Activated T-helper 2 cell treated with anti-CD3 and anti-CD28 coated beads, Interferon-gamma antibody, Interleukin-2, Interleukin-4, amounts not matched to agents 10 μg/mL and 5 μg/mL and 100 μg/mL, durations not matched to agents 14 hours and 24 hours and 36 hours (primary cell): ENCODE data around the gene NID2. TPM values are rescaled to one million over a fixed set of nuclear protein-coding genes. Genes with fewer than 3 reads are reported as not detected.

Source experiments
- DNase-seq: peaks from one replicate; pipeline ENCODE4 v3.0.0; 2021; ENCODE audit warnings: low spot score
- H3K27ac Mint-ChIP-seq: one replicate; pipeline ENCODE4 v1.8.0; 2021; ENCODE audit warnings: mixed read lengths
- H3K27me3 Mint-ChIP-seq: one replicate; pipeline ENCODE4 v1.8.0; 2021; ENCODE audit warnings: low read depth, mixed read lengths
- H3K36me3 Mint-ChIP-seq: one replicate; pipeline ENCODE4 v1.8.0; 2021; ENCODE audit warnings: low read depth, mixed read lengths
- H3K4me1 Mint-ChIP-seq: one replicate; pipeline ENCODE4 v1.8.0; 2021; ENCODE audit warnings: low read depth, mixed read lengths
- H3K4me3 Mint-ChIP-seq: one replicate; pipeline ENCODE4 v1.8.0; 2021; ENCODE audit warnings: low read depth, mild to moderate bottlenecking, moderate library complexity, mixed read lengths
- H3K9me3 Mint-ChIP-seq: one replicate; pipeline ENCODE4 v1.8.0; 2021; ENCODE audit warnings: mixed read lengths
- intact Hi-C: fragments of 100-400 bp; cut with micrococcal nuclease; formaldehyde crosslinking; loops from one replicate; pipeline ENCODE4 v1.15.1; 2023
- total RNA-seq: library from RNA; stranded (reverse); gene quantifications from 2 replicates; pipeline ENCODE4 v1.2.3, GENCODE V29; 2022

Gene NID2
- total RNA-seq, 1 donor from 2014 or later: 0.37 TPM

GRCh38 chr14:52076334-52076733 lies 7.5 kb upstream of the NID2 start:
- intact Hi-C loops: loop anchor here (10.0 kb wide), 1 partner anchor 198 kb away; no protein-coding TSS in a partner anchor
- no peak overlapping the region for H3K4me3 Mint-ChIP-seq

GRCh38 chr14:52075371-52075770 lies 6.5 kb upstream of the NID2 start:
- no peaks in the 10 kb centered on the region for H3K9me3 Mint-ChIP-seq
- H3K27ac Mint-ChIP-seq: no peak overlapping the region
- H3K4me3 Mint-ChIP-seq: no peak overlapping the region
- H3K4me1 Mint-ChIP-seq: peaks cover 15% of the 10 kb centered on the region
- intact Hi-C loops: loop anchor here (10.0 kb wide), 1 partner anchor 199 kb away; no protein-coding TSS in a partner anchor
- no peaks in the 10 kb centered on the region for H3K36me3 Mint-ChIP-seq
- DNase-seq: no peak
- peaks cover 58% of the 10 kb centered on the region for H3K27me3 Mint-ChIP-seq

More at GRCh38 chr14:52076334-52076733, 7.5 kb upstream of the NID2 start:
- no peak for DNase-seq
- H3K27ac Mint-ChIP-seq: no peak overlapping the region
- H3K4me1 Mint-ChIP-seq: peaks cover 12% of the 10 kb centered on the region
- H3K36me3 Mint-ChIP-seq: no peaks in the 10 kb centered on the region
- H3K27me3 Mint-ChIP-seq: peaks cover 57% of the 10 kb centered on the region
- no peaks in the 10 kb centered on the region for H3K9me3 Mint-ChIP-seq

GRCh38 chr14:52073251-52073650 lies 4.4 kb upstream of the NID2 start:
- Mint-ChIP-seq H3K9me3 (no peaks in the 10 kb centered on the region), H3K27me3 (peaks cover 56% of the 10 kb centered on the region), H3K27ac (no peak overlapping the region), H3K36me3 (no peaks in the 10 kb centered on the region), H3K4me1 (peaks cover 24% of the 10 kb centered on the region), H3K4me3 (no peak overlapping the region)
- intact Hi-C loops: loop anchor here (10.0 kb wide), 1 partner anchor 202 kb away; no protein-coding TSS in a partner anchor
- no peak for DNase-seq

- H3K27me3 Mint-ChIP-seq: peaks cover 59% of the 10 kb centered on the region
- intact Hi-C loops: loop anchor here (10.0 kb wide), 1 partner anchor 202 kb away; no protein-coding TSS in a partner anchor
Measured at GRCh38 chr14:52072266-52072780, 3.5 kb upstream of the NID2 start.

GRCh38 chr14:52071675-52072074 lies 2.8 kb upstream of the NID2 start:
- H3K27me3 Mint-ChIP-seq: peaks cover 62% of the 10 kb centered on the region
- DNase-seq: no peak
- peaks cover 26% of the 10 kb centered on the region for H3K4me1 Mint-ChIP-seq
- intact Hi-C loops: loop anchor here (10.0 kb wide), 1 partner anchor 203 kb away; no protein-coding TSS in a partner anchor
- no peaks in the 10 kb centered on the region for H3K9me3 Mint-ChIP-seq
- H3K36me3 Mint-ChIP-seq: no peaks in the 10 kb centered on the region
- no peak overlapping the region for H3K27ac Mint-ChIP-seq
- H3K4me3 Mint-ChIP-seq: no peak overlapping the region

More at GRCh38 chr14:52072266-52072780, 3.5 kb upstream of the NID2 start:
- Mint-ChIP-seq H3K4me1 (peaks cover 26% of the 10 kb centered on the region), H3K4me3 (no peak overlapping the region), H3K27ac (no peak overlapping the region), H3K9me3 (no peaks in the 10 kb centered on the region), H3K36me3 (no peaks in the 10 kb centered on the region)
- no peak for DNase-seq

GRCh38 chr14:52070051-52070431 lies 1.2 kb upstream of the NID2 start:
- Mint-ChIP-seq H3K4me3 (peak overlapping the region; percentile 20), H3K36me3 (no peaks in the 10 kb centered on the region), H3K4me1 (peaks cover 26% of the 10 kb centered on the region), H3K27me3 (peaks cover 58% of the 10 kb centered on the region), H3K27ac (no peak overlapping the region), H3K9me3 (no peaks in the 10 kb centered on the region)
- intact Hi-C loops: loop anchor here (10.0 kb wide), 1 partner anchor 205 kb away; no protein-coding TSS in a partner anchor
- DNase-seq: no peak

- H3K27ac Mint-ChIP-seq: no peak overlapping the region
- H3K4me3 Mint-ChIP-seq: peak overlapping the region; percentile 57
- peak; percentile 11 for DNase-seq
- peaks cover 26% of the 10 kb centered on the region for H3K4me1 Mint-ChIP-seq
- intact Hi-C loops: loop anchor here (10.0 kb wide), 1 partner anchor 205 kb away; no protein-coding TSS in a partner anchor
- H3K36me3 Mint-ChIP-seq: no peaks in the 10 kb centered on the region
- H3K27me3 Mint-ChIP-seq: peaks cover 62% of the 10 kb centered on the region
- H3K9me3 Mint-ChIP-seq: no peaks in the 10 kb centered on the region
Measured at GRCh38 chr14:52069307-52070050, 620 bp upstream of the NID2 start.

GRCh38 chr14:52067873-52068614 lies 815 bp downstream of the NID2 start:
- Mint-ChIP-seq H3K27ac (no peak overlapping the region), H3K9me3 (no peaks in the 10 kb centered on the region), H3K4me3 (peak overlapping the region; percentile 57), H3K36me3 (no peaks in the 10 kb centered on the region), H3K27me3 (peaks cover 66% of the 10 kb centered on the region), H3K4me1 (peaks cover 23% of the 10 kb centered on the region)
- no peak for DNase-seq
- intact Hi-C loops: no loop called here

- Mint-ChIP-seq H3K36me3 (no peaks in the 10 kb centered on the region), H3K9me3 (no peaks in the 10 kb centered on the region), H3K4me3 (no peak overlapping the region), H3K4me1 (peaks cover 6% of the 10 kb centered on the region), H3K27ac (no peak overlapping the region), H3K27me3 (peaks cover 68% of the 10 kb centered on the region)
- intact Hi-C loops: no loop called here
- DNase-seq: no peak
Measured at GRCh38 chr14:52064174-52064573, 4.7 kb downstream of the NID2 start.

GRCh38 chr14:52063052-52063462 lies 5.8 kb downstream of the NID2 start:
- H3K9me3 Mint-ChIP-seq: no peaks in the 10 kb centered on the region
- H3K27ac Mint-ChIP-seq: no peak overlapping the region
- H3K27me3 Mint-ChIP-seq: peaks cover 68% of the 10 kb centered on the region
- H3K4me3 Mint-ChIP-seq: no peak overlapping the region
- H3K36me3 Mint-ChIP-seq: no peaks in the 10 kb centered on the region
- intact Hi-C loops: no loop called here
- peaks cover 2% of the 10 kb centered on the region for H3K4me1 Mint-ChIP-seq
- DNase-seq: no peak

- intact Hi-C loops: no loop called here
- peaks cover 58% of the 10 kb centered on the region for H3K27me3 Mint-ChIP-seq
- H3K4me3 Mint-ChIP-seq: no peak overlapping the region
- H3K9me3 Mint-ChIP-seq: no peaks in the 10 kb centered on the region
- no peak for DNase-seq
- H3K36me3 Mint-ChIP-seq: no peaks in the 10 kb centered on the region
- no peak overlapping the region for H3K27ac Mint-ChIP-seq
- no peaks in the 10 kb centered on the region for H3K4me1 Mint-ChIP-seq
Measured at GRCh38 chr14:52061890-52062289, 7.0 kb downstream of the NID2 start.

- peaks cover 53% of the 10 kb centered on the region for H3K27me3 Mint-ChIP-seq
- intact Hi-C loops: no loop called here
- H3K4me3 Mint-ChIP-seq: no peak overlapping the region
- no peaks in the 10 kb centered on the region for H3K36me3 Mint-ChIP-seq
- no peak for DNase-seq
- H3K27ac Mint-ChIP-seq: no peak overlapping the region
- H3K4me1 Mint-ChIP-seq: no peaks in the 10 kb centered on the region
- H3K9me3 Mint-ChIP-seq: no peaks in the 10 kb centered on the region
Measured at GRCh38 chr14:52061390-52061789, 7.5 kb downstream of the NID2 start.
